GM23248 (cell line): ENCODE measurements around the gene DRG2.

Source experiments
- EZH2 ChIP-seq: fragments of 200-600 bp; sonication (generic); IDR thresholded peaks from 2 replicates; pipeline ENCODE4 v1.6.1; 2018; ENCODE audit warnings: antibody characterized with exemption, mild to moderate bottlenecking; ENCODE audit not compliant: insufficient read depth, poor library complexity, severe bottlenecking
- EZH2phosphoT487 ChIP-seq: fragments of 200-600 bp; sonication (generic); IDR thresholded peaks from 2 replicates; pipeline ENCODE4 v1.6.1; 2018; ENCODE audit warnings: antibody characterized with exemption, moderate library complexity, mild to moderate bottlenecking, low read depth; ENCODE audit not compliant: insufficient read depth

DNA sequence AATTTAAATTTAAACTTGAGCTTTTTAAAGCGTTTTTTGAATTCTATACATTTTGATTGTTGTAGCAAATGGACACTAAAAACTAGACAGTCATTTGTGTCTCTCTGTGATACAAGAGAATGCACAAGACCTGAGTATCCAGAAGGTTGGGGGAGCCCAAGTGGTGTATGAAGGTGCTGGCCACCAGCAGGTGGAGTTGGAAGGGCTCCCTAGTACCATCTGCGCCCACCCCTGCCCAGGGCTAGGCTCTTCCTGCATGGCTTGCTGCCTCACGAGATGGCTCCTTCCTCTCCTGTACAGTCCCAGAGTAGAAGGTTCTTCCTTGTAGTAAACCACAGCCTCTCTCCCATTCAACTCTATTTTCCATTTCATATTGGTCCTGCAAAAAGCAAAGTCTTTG is 31.5 kb upstream of the DRG2 start:
- TF ChIP-seq EZH2 (no peak), EZH2phosphoT487 (no peak)
